ENCODE results near the gene SCIMP. TPM values are rescaled to one million over a fixed set of nuclear protein-coding genes. Genes with fewer than 3 reads are reported as not detected.
"Not testable (repeated sequence)": the region's sequence is repeated elsewhere in the genome, so short reads cannot be mapped to it uniquely, and the experiment has no call there.

Gene SCIMP
- total RNA-seq, 1 donor from 2014 or later: 35.5 TPM

DNA sequence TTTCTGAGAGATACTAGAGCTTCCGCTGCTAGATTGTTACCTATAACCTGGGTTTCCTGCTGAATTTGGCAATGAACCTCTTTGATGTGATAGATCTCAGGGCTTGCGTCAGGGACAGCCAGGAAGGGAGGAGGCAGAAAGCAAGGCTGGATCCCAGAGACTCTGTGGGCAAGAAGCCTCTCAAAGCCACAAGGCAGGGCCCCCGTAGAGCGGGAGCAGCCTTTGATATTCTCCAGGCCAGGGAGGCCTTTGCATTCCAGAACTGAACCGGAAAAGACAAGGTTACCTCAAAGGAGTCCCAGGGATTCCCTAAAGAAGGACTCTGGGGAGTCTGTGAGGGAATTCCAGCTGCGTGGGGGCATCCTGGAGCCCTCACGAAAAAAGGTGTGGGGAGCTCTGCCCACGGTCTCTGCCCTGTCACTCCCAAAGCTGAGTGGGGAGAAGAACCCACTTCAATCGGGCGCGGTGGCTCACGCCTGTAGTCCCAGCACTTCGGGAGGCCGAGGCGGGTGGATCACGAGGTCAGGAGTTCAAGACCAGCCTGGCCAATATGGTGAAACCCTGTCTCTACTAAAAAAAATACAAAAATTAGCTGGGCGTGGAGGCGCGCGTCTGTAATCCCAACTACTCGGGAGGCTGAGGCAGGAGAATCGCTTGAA is 14.3 kb upstream of the SCIMP start:
- ATAC-seq: no peak
- Histone ChIP-seq H3K36me3 (no peaks in the 10 kb centered on the region), H3K27me3 (ENCODE audit: low read depth) (no peaks in the 10 kb centered on the region), H3K4me3 (no peak overlapping the region), H3K4me1 (no peaks in the 10 kb centered on the region), H3K9me3 (no peaks in the 10 kb centered on the region), H3K27ac (no peak overlapping the region)
- DNase-seq: no peak
- intact Hi-C loops (cut with DNase I): no loop called here
- TF ChIP-seq, protein P1, sequence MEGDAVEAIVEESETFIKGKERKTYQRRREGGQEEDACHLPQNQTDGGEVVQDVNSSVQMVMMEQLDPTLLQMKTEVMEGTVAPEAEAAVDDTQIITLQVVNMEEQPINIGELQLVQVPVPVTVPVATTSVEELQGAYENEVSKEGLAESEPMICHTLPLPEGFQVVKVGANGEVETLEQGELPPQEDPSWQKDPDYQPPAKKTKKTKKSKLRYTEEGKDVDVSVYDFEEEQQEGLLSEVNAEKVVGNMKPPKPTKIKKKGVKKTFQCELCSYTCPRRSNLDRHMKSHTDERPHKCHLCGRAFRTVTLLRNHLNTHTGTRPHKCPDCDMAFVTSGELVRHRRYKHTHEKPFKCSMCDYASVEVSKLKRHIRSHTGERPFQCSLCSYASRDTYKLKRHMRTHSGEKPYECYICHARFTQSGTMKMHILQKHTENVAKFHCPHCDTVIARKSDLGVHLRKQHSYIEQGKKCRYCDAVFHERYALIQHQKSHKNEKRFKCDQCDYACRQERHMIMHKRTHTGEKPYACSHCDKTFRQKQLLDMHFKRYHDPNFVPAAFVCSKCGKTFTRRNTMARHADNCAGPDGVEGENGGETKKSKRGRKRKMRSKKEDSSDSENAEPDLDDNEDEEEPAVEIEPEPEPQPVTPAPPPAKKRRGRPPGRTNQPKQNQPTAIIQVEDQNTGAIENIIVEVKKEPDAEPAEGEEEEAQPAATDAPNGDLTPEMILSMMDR (IDR thresholded peaks at IDR 0.05): no peak

DNA sequence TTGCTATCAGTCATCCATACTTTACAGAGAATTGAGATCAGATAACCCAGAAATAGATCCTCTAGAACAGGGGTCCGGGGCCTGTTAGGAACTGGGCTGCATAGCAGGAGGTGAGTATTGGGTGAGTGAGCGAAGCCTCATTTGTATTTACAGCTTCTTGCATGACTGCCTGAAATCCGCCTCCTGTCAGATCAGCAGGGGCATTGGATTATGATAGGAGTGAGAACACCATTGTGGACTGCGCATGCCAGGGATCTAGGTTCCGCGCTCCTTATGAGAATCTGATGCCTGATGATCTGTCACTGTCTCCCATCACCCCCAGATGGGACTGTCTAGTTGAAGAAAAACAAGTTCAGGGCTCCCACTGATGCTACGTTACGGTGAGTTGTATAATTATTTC is 13.0 kb upstream of the SCIMP start:
- Histone ChIP-seq H3K4me1 (no peaks in the 10 kb centered on the region), H3K27ac (no peak overlapping the region), H3K4me3 (no peak overlapping the region), H3K9me3 (no peaks in the 10 kb centered on the region), H3K36me3 (no peaks in the 10 kb centered on the region), H3K27me3 (ENCODE audit: low read depth) (no peaks in the 10 kb centered on the region)
- ATAC-seq: no peak
- TF ChIP-seq, protein P1 (IDR thresholded peaks at IDR 0.05): no peak
- intact Hi-C loops (cut with DNase I): no loop called here
- no peak for DNase-seq

DNA sequence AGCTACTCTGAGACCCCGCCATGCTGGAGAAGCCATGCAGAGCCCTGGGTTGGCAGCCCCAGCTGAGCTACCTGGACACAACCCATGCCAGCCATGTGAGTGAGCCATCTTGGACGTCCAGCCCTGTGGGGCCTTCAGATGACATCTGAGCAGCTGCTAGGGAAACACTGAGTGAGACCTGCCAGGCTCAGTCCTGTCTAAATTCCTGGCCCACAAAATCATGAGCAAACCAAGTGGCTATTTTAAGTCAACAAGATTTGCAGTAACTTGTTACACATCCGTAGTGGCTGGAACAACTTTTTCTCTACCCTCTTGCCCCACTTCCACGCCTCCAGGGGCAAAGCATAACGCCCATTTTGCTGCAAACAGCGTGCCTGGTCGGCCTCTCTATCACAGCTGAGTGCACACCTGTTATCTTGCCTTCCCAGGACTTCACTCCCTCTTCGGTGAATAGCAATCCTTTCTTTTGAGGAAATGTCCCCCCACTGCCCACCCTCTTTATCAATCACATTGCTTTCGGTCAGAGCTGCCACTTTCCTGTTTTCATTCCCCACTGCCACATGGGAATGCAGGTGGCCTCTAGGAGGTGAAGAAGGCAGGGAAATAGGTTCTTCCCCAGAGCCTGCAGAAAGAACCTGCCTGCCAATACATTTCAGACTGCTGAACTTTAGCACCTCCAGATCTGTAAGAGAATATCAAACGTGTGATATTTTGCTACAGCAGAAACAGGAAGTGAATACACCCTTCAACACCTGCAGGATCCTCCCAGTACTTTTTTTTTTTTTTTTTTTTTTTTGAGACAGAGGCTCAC is 7.4 kb upstream of the SCIMP start:
- DNase-seq: no peak
- no peak overlapping the region for H3K4me3 ChIP-seq
- no peaks in the 10 kb centered on the region for H3K4me1 ChIP-seq
- H3K9me3 ChIP-seq: no peaks in the 10 kb centered on the region
- H3K27me3 ChIP-seq (ENCODE audit: low read depth): no peaks in the 10 kb centered on the region
- TF ChIP-seq, protein P1 (IDR thresholded peaks at IDR 0.05): no peak
- ATAC-seq: no peak
- H3K27ac ChIP-seq: no peak overlapping the region
- intact Hi-C loops (cut with DNase I): no loop called here
- no peaks in the 10 kb centered on the region for H3K36me3 ChIP-seq

DNA sequence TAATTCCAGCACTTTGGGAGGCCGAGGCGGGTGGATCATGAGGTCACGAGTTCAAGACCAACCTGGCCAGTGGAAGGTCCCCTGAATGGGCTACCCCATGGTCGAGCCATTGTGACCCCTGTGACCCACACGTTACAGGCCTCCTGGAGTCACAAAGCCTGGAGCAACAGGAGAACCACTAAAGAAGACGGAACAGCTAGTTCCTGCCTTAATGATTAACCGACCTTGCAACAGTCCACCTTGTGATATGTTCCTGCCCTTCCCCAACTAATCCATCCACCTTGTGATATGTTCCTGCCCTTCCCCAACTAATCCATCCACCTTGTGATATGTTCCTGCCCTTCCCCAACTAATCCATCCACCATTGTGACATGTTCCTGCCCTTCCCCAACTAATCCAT is 5.1 kb upstream of the SCIMP start:
- H3K27me3 ChIP-seq (ENCODE audit: low read depth); H3K27ac ChIP-seq; ATAC-seq; intact Hi-C loops (cut with DNase I); H3K4me1 ChIP-seq; H3K4me3 ChIP-seq; H3K9me3 ChIP-seq; H3K36me3 ChIP-seq; DNase-seq: not testable (repeated sequence)

DNA sequence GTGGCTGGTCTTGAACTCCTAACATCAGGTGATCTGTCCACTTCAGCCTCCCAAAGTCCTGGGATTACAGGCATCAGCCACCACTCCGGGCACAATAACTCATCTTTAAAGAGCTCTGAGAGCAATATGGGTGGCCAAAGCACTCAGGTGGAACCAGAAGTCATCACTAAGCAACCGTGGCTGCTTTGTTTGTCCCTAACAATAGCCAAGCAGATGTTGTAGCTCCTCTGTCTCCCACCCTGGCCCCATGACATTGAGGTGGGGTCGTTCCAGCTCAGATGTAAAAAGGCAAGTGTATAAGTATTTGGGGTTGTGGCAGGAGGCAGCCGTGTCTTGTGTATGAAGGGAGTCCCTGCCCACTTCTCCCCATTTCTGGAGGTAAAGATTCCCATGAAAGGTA is 3.7 kb upstream of the SCIMP start:
- ATAC-seq: no peak
- H3K4me3 ChIP-seq: no peak overlapping the region
- no peaks in the 10 kb centered on the region for H3K9me3 ChIP-seq
- intact Hi-C loops (cut with DNase I): no loop called here
- no peak overlapping the region for H3K27ac ChIP-seq
- TF ChIP-seq, protein P1 (IDR thresholded peaks at IDR 0.05): no peak
- DNase-seq: no peak
- H3K36me3 ChIP-seq: no peaks in the 10 kb centered on the region
- no peaks in the 10 kb centered on the region for H3K27me3 ChIP-seq (ENCODE audit: low read depth)
- no peaks in the 10 kb centered on the region for H3K4me1 ChIP-seq

DNA sequence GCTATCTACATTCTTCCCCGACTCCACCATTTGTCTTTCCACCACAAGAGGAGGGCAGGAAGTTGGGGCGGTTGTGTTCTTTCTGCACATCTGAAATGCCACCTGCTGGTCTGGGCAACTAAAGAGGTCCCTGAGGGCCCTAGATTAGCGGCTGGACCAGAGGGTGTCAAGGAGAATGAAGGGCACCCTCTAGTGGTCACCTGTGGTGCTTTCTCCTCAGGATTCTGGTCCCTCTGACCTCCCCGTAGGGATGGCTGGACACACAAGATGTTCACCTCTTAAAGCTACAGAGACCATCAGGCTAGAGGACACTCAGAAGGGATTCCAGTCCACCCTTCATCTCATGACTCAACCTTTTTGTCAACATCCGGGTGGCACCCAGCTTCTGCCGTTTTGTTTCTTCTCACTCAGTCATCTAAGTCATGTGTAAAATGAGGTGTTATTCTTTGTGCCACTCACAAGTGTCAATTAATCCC is 2.9 kb upstream of the SCIMP start:
- peak; percentile 72 for DNase-seq
- intact Hi-C loops (cut with DNase I): no loop called here
- Histone ChIP-seq H3K36me3 (no peaks in the 10 kb centered on the region), H3K4me3 (no peak overlapping the region), H3K9me3 (no peaks in the 10 kb centered on the region), H3K4me1 (no peaks in the 10 kb centered on the region), H3K27me3 (ENCODE audit: low read depth) (no peaks in the 10 kb centered on the region), H3K27ac (no peak overlapping the region)
- peak; percentile 86 to 88 for ATAC-seq
- TF ChIP-seq, protein P1 (IDR thresholded peaks at IDR 0.05): peak; percentile 72
